Adrenal gland (tissue), 5 donors: Measurements from ENCODE around the gene SOX12.

Experiments used
- POLR2A ChIP-seq, 2 donors: fragments of 450-650 bp; IDR thresholded peaks; one replicate each; pipeline ENCODE4 v1.6.1; 2017; ENCODE audit warnings: antibody characterized with exemption in 2 of 2, mild to moderate bottlenecking in 2 of 2, moderate library complexity in 1 of 2
- TF ChIP-seq, protein P1 (sequence below), 6 experiments: fragments of 450-650 bp in 4 of 6; fragments of 200-600 bp in 2 of 6; sonication (generic) in 1 of 6; IDR thresholded peaks; 1 replicate in 5 of 6; 2 replicates in 1 of 6; pipeline versions ENCODE4 v1.5.1 to v1.8.0; 2016 to 2021; ENCODE audit warnings: antibody characterized with exemption in 6 of 6, mild to moderate bottlenecking in 2 of 6, moderate library complexity in 1 of 6
- donor health status: DM: no; HTN: no; CAD: no.

DNA sequence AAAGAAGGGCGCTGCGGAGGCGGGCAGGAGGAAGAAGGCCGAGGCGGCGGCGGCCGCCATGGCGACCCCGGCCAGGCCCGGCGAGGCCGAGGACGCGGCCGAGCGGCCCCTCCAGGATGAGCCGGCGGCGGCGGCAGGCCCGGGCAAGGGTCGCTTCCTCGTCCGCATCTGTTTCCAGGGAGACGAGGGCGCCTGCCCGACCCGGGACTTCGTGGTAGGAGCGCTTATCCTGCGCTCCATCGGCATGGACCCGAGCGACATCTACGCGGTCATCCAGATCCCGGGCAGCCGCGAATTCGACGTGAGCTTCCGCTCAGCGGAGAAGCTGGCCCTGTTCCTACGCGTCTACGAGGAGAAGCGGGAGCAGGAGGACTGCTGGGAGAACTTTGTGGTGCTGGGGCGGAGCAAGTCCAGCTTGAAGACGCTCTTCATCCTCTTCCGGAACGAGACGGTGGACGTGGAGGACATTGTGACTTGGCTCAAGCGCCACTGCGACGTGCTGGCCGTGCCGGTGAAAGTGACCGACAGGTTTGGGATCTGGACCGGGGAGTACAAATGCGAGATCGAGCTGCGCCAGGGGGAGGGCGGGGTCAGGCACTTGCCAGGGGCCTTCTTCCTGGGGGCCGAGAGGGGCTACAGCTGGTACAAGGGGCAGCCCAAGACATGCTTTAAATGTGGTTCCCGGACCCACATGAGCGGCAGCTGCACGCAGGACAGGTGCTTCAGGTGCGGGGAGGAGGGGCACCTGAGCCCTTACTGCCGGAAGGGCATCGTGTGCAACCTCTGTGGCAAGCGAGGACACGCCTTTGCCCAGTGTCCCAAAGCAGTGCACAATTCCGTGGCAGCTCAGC, 27.2 kb upstream of the SOX12 start:
- TF ChIP-seq, protein P1, sequence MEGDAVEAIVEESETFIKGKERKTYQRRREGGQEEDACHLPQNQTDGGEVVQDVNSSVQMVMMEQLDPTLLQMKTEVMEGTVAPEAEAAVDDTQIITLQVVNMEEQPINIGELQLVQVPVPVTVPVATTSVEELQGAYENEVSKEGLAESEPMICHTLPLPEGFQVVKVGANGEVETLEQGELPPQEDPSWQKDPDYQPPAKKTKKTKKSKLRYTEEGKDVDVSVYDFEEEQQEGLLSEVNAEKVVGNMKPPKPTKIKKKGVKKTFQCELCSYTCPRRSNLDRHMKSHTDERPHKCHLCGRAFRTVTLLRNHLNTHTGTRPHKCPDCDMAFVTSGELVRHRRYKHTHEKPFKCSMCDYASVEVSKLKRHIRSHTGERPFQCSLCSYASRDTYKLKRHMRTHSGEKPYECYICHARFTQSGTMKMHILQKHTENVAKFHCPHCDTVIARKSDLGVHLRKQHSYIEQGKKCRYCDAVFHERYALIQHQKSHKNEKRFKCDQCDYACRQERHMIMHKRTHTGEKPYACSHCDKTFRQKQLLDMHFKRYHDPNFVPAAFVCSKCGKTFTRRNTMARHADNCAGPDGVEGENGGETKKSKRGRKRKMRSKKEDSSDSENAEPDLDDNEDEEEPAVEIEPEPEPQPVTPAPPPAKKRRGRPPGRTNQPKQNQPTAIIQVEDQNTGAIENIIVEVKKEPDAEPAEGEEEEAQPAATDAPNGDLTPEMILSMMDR (IDR thresholded peaks at IDR 0.05) = no peak
- peak; percentile 62 to 75 for TF ChIP-seq POLR2A (IDR thresholded peaks at IDR 0.05)
